Activated naive CD4-positive, alpha-beta T cell treated with anti-CD3 and anti-CD28 coated beads, Interleukin-2, amount 10 ng/mL, durations not matched to agents 7 days and 5 days (primary cell): Measurements from ENCODE around the gene REPIN1.

ENCODE experiments used
- CTCF ChIA-PET: fragments of 350-600 bp; sonication (Branson Sonifier 250); formaldehyde crosslinking; loops from one replicate; lab custom pipeline; 2021; ENCODE audit warnings: antibody characterized with exemption; lab: Charles Lee
- DNase-seq: peaks from one replicate; pipeline ENCODE4 v3.0.0-alpha.2; 2020
- H3K27ac Mint-ChIP-seq: one replicate; pipeline ENCODE4 v1.8.0; 2021; ENCODE audit warnings: mild to moderate bottlenecking, moderate library complexity, mixed read lengths
- H3K27me3 Mint-ChIP-seq: one replicate; pipeline ENCODE4 v1.8.0; 2021; ENCODE audit warnings: mild to moderate bottlenecking, mixed read lengths
- H3K36me3 Mint-ChIP-seq: one replicate; pipeline ENCODE4 v1.8.0; 2021; ENCODE audit warnings: mixed read lengths
- H3K4me1 Mint-ChIP-seq: one replicate; pipeline ENCODE4 v1.8.0; 2021; ENCODE audit warnings: mixed read lengths
- H3K4me3 Mint-ChIP-seq: one replicate; pipeline ENCODE4 v1.8.0; 2021; ENCODE audit warnings: mild to moderate bottlenecking, moderate library complexity, mixed read lengths
- H3K9me3 Mint-ChIP-seq: one replicate; pipeline ENCODE4 v1.8.0; 2021; ENCODE audit warnings: mixed read lengths

Gene REPIN1

GRCh38 chr7:150390205-150390604 lies 21.6 kb downstream of the REPIN1 start:
- Mint-ChIP-seq H3K9me3 (no peaks in the 10 kb centered on the region), H3K27me3 (no peaks in the 10 kb centered on the region), H3K27ac (no peak overlapping the region), H3K4me3 (no peak overlapping the region), H3K36me3 (peaks cover 5% of the 10 kb centered on the region), H3K4me1 (peaks cover 5% of the 10 kb centered on the region)
- no peak for DNase-seq
- CTCF ChIA-PET: no interaction called here

DNA sequence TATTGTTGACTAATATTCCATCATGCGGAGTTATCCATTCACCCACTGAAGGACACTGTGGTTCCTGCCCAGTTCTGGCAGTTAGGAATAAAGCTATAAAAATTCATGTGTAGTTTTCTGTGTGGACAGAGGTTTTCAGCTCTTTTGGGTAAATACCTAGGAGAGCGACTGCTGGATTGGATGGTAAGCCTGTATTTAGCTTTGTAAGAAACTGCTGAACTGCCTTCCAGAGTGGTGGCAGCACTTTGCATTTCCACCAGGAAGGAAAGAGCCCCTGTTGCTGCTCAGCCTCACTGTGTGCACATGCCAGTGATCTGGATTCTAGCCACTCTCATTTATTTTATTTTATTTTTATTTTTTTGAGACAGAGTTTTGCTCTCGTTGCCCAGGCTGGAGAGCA lies 24.7 kb downstream of the REPIN1 start:
- no peaks in the 10 kb centered on the region for H3K4me1 Mint-ChIP-seq
- DNase-seq: no peak
- H3K36me3 Mint-ChIP-seq: peaks cover 7% of the 10 kb centered on the region
- no peak overlapping the region for H3K27ac Mint-ChIP-seq
- no peaks in the 10 kb centered on the region for H3K9me3 Mint-ChIP-seq
- CTCF ChIA-PET: interaction anchor here (0.9 kb wide), 2 partner anchors 11 to 37 kb away, joined by 3 to 4 read pairs; no protein-coding TSS in a partner anchor
- H3K4me3 Mint-ChIP-seq: no peak overlapping the region
- no peaks in the 10 kb centered on the region for H3K27me3 Mint-ChIP-seq

GRCh38 chr7:150396426-150396825 lies 27.8 kb downstream of the REPIN1 start:
- DNase-seq: no peak
- no peaks in the 10 kb centered on the region for H3K9me3 Mint-ChIP-seq
- H3K27me3 Mint-ChIP-seq: no peaks in the 10 kb centered on the region
- H3K27ac Mint-ChIP-seq: no peak overlapping the region
- no peak overlapping the region for H3K4me3 Mint-ChIP-seq
- peaks cover 3% of the 10 kb centered on the region for H3K4me1 Mint-ChIP-seq
- CTCF ChIA-PET: no interaction called here
- peaks cover 8% of the 10 kb centered on the region for H3K36me3 Mint-ChIP-seq

- H3K27me3 Mint-ChIP-seq: no peaks in the 10 kb centered on the region
- CTCF ChIA-PET: no interaction called here
- peaks cover 3% of the 10 kb centered on the region for H3K4me1 Mint-ChIP-seq
- H3K36me3 Mint-ChIP-seq: peaks cover 8% of the 10 kb centered on the region
- no peak for DNase-seq
- no peak overlapping the region for H3K4me3 Mint-ChIP-seq
- H3K9me3 Mint-ChIP-seq: no peaks in the 10 kb centered on the region
- no peak overlapping the region for H3K27ac Mint-ChIP-seq
Observed at GRCh38 chr7:150396851-150397260, 28.2 kb downstream of the REPIN1 start.

- Mint-ChIP-seq H3K27me3 (no peaks in the 10 kb centered on the region), H3K4me3 (no peak overlapping the region), H3K36me3 (peaks cover 7% of the 10 kb centered on the region), H3K27ac (no peak overlapping the region), H3K9me3 (no peaks in the 10 kb centered on the region), H3K4me1 (peaks cover 5% of the 10 kb centered on the region)
- CTCF ChIA-PET: no interaction called here
- DNase-seq: no peak
Observed at GRCh38 chr7:150397346-150398107, 28.9 kb downstream of the REPIN1 start.

GRCh38 chr7:150398108-150398964 lies 29.7 kb downstream of the REPIN1 start:
- no peaks in the 10 kb centered on the region for H3K9me3 Mint-ChIP-seq
- DNase-seq: no peak
- no peaks in the 10 kb centered on the region for H3K27me3 Mint-ChIP-seq
- peaks cover 7% of the 10 kb centered on the region for H3K36me3 Mint-ChIP-seq
- CTCF ChIA-PET: no interaction called here
- H3K4me1 Mint-ChIP-seq: peaks cover 9% of the 10 kb centered on the region
- no peak overlapping the region for H3K27ac Mint-ChIP-seq
- no peak overlapping the region for H3K4me3 Mint-ChIP-seq

- H3K27ac Mint-ChIP-seq: no peak overlapping the region
- H3K4me1 Mint-ChIP-seq: peaks cover 15% of the 10 kb centered on the region
- CTCF ChIA-PET: no interaction called here
- no peaks in the 10 kb centered on the region for H3K27me3 Mint-ChIP-seq
- H3K9me3 Mint-ChIP-seq: no peaks in the 10 kb centered on the region
- H3K4me3 Mint-ChIP-seq: no peak overlapping the region
- no peak for DNase-seq
- H3K36me3 Mint-ChIP-seq: peaks cover 7% of the 10 kb centered on the region
Observed at GRCh38 chr7:150398965-150399320, 30.3 kb downstream of the REPIN1 start.

DNA sequence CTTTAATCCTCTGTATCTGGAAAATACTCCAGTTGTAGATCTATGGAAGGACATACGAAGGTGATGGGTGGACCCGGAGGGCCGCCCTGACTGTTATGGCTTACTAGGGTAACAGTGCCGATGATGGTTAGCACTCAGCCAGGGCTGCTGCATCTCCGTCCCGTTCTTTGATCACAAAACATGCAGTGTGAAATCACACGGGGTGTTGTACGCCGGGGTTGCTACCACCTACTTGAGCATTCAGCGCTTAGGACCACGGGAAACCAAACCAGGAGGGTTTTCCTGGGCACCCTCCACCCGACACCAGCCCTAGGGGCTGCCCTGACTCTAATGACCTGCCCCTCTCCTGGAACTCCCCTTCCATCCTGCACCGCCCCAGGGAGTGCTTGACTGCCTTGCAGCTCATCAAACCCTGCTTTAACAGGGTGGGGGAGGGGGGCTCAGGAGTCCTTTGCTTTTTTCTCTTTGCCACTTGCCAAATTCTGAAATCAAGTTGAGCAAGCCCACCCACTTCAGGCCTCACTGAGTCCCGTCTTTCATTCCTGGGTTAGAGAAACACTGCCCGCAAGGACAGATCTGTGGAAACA lies 30.9 kb downstream of the REPIN1 start:
- Mint-ChIP-seq H3K9me3 (no peaks in the 10 kb centered on the region), H3K4me1 (peaks cover 21% of the 10 kb centered on the region), H3K27ac (no peak overlapping the region), H3K4me3 (no peak overlapping the region), H3K27me3 (no peaks in the 10 kb centered on the region), H3K36me3 (peaks cover 7% of the 10 kb centered on the region)
- DNase-seq: peak; percentile 5
- CTCF ChIA-PET: no interaction called here

- no peak overlapping the region for H3K27ac Mint-ChIP-seq
- no peak for DNase-seq
- peaks cover 22% of the 10 kb centered on the region for H3K4me1 Mint-ChIP-seq
- H3K9me3 Mint-ChIP-seq: no peaks in the 10 kb centered on the region
- H3K36me3 Mint-ChIP-seq: peaks cover 7% of the 10 kb centered on the region
- H3K4me3 Mint-ChIP-seq: no peak overlapping the region
- CTCF ChIA-PET: no interaction called here
- no peaks in the 10 kb centered on the region for H3K27me3 Mint-ChIP-seq
Observed at GRCh38 chr7:150400008-150400787, 31.6 kb downstream of the REPIN1 start.

- DNase-seq: peak; percentile 20
- Mint-ChIP-seq H3K36me3 (peaks cover 7% of the 10 kb centered on the region), H3K27ac (no peak overlapping the region), H3K4me3 (no peak overlapping the region), H3K4me1 (peaks cover 27% of the 10 kb centered on the region), H3K9me3 (no peaks in the 10 kb centered on the region), H3K27me3 (no peaks in the 10 kb centered on the region)
- CTCF ChIA-PET: interaction anchor here (1.2 kb wide), 1 partner anchor 31 kb away, joined by 3 read pairs; no protein-coding TSS in a partner anchor
Observed at GRCh38 chr7:150400788-150401423, 32.3 kb downstream of the REPIN1 start.

- no peak for DNase-seq
- H3K9me3 Mint-ChIP-seq: no peaks in the 10 kb centered on the region
- H3K36me3 Mint-ChIP-seq: peaks cover 7% of the 10 kb centered on the region
- peak overlapping the region; percentile 24 for H3K27ac Mint-ChIP-seq
- CTCF ChIA-PET: interaction anchor here (1.0 to 1.2 kb wide), 2 partner anchors 31 to 45 kb away, joined by 3 read pairs; no protein-coding TSS in a partner anchor
- peaks cover 32% of the 10 kb centered on the region for H3K4me1 Mint-ChIP-seq
- no peaks in the 10 kb centered on the region for H3K27me3 Mint-ChIP-seq
- no peak overlapping the region for H3K4me3 Mint-ChIP-seq
Observed at GRCh38 chr7:150401424-150401790, 32.8 kb downstream of the REPIN1 start.

GRCh38 chr7:150401861-150402631 lies 33.4 kb downstream of the REPIN1 start:
- CTCF ChIA-PET: interaction anchor here (1.0 to 1.5 kb wide), 3 partner anchors 18 to 46 kb away, joined by 3 read pairs; no protein-coding TSS in a partner anchor
- H3K4me1 Mint-ChIP-seq: peaks cover 38% of the 10 kb centered on the region
- no peaks in the 10 kb centered on the region for H3K9me3 Mint-ChIP-seq
- peaks cover 9% of the 10 kb centered on the region for H3K36me3 Mint-ChIP-seq
- peak overlapping the region; percentile 42 for H3K27ac Mint-ChIP-seq
- peak; percentile 11 for DNase-seq
- H3K27me3 Mint-ChIP-seq: no peaks in the 10 kb centered on the region
- H3K4me3 Mint-ChIP-seq: peak overlapping the region; percentile 11
